ENCODE measurements around the gene NACA2.
"Not testable (repeated sequence)": the region's sequence is repeated elsewhere in the genome, so short reads cannot be mapped to it uniquely, and the experiment has no call there.

The NACA2 gene

GRCh38 chr17:61581611-61582349 lies 9.2 kb downstream of the NACA2 start:
- Histone ChIP-seq H3K36me3 (ENCODE audit: insufficient read depth, low read length) (no peaks in the 10 kb centered on the region), H3K9me3 (ENCODE audit: low read length) (no peaks in the 10 kb centered on the region), H2AFZ (ENCODE audit: low read depth, low read length) (no peak overlapping the region), H3K4me1 (ENCODE audit: insufficient read depth, low read length) (no peaks in the 10 kb centered on the region), H3K27me3 (ENCODE audit: insufficient read depth, low read length) (peaks cover 8% of the 10 kb centered on the region), H3K4me3 (ENCODE audit: low read length) (no peak overlapping the region)

- Histone ChIP-seq H3K4me1 (ENCODE audit: insufficient read depth, low read length) (no peaks in the 10 kb centered on the region), H3K9me3 (ENCODE audit: low read length) (no peaks in the 10 kb centered on the region), H3K4me3 (ENCODE audit: low read length) (no peak overlapping the region), H3K27me3 (ENCODE audit: insufficient read depth, low read length) (peaks cover 8% of the 10 kb centered on the region), H3K36me3 (ENCODE audit: insufficient read depth, low read length) (no peaks in the 10 kb centered on the region), H2AFZ (ENCODE audit: low read depth, low read length) (no peak overlapping the region)
Observed at GRCh38 chr17:61580502-61580901, 10.5 kb downstream of the NACA2 start.

GRCh38 chr17:61579961-61580360 lies 11.1 kb downstream of the NACA2 start:
- Histone ChIP-seq H3K9me3 (ENCODE audit: low read length) (no peaks in the 10 kb centered on the region), H3K4me3 (ENCODE audit: low read length) (no peak overlapping the region), H3K27me3 (ENCODE audit: insufficient read depth, low read length) (peaks cover 8% of the 10 kb centered on the region), H3K36me3 (ENCODE audit: insufficient read depth, low read length) (no peaks in the 10 kb centered on the region), H2AFZ (ENCODE audit: low read depth, low read length) (no peak overlapping the region), H3K4me1 (ENCODE audit: insufficient read depth, low read length) (no peaks in the 10 kb centered on the region)

GRCh38 chr17:61579347-61579746 lies 11.7 kb downstream of the NACA2 start:
- no peak overlapping the region for H3K4me3 ChIP-seq (ENCODE audit: low read length)
- H3K4me1 ChIP-seq (ENCODE audit: insufficient read depth, low read length) = no peaks in the 10 kb centered on the region
- H3K36me3 ChIP-seq (ENCODE audit: insufficient read depth, low read length) = no peaks in the 10 kb centered on the region
- H3K9me3 ChIP-seq (ENCODE audit: low read length) = no peaks in the 10 kb centered on the region
- no peak overlapping the region for H2AFZ ChIP-seq (ENCODE audit: low read depth, low read length)
- H3K27me3 ChIP-seq (ENCODE audit: insufficient read depth, low read length) = peaks cover 6% of the 10 kb centered on the region

GRCh38 chr17:61578645-61579044 lies 12.4 kb downstream of the NACA2 start:
- no peak overlapping the region for H3K4me3 ChIP-seq (ENCODE audit: low read length)
- peaks cover 6% of the 10 kb centered on the region for H3K27me3 ChIP-seq (ENCODE audit: insufficient read depth, low read length)
- no peaks in the 10 kb centered on the region for H3K36me3 ChIP-seq (ENCODE audit: insufficient read depth, low read length)
- no peaks in the 10 kb centered on the region for H3K9me3 ChIP-seq (ENCODE audit: low read length)
- H3K4me1 ChIP-seq (ENCODE audit: insufficient read depth, low read length) = no peaks in the 10 kb centered on the region
- no peak overlapping the region for H2AFZ ChIP-seq (ENCODE audit: low read depth, low read length)

GRCh38 chr17:61575983-61576382 lies 15.0 kb downstream of the NACA2 start:
- Histone ChIP-seq H3K4me1 (ENCODE audit: insufficient read depth, low read length) (no peaks in the 10 kb centered on the region), H3K9me3 (ENCODE audit: low read length) (no peaks in the 10 kb centered on the region), H3K27me3 (ENCODE audit: insufficient read depth, low read length) (peaks cover under 1% of the 10 kb centered on the region), H3K4me3 (ENCODE audit: low read length) (no peak overlapping the region), H2AFZ (ENCODE audit: low read depth, low read length) (no peak overlapping the region), H3K36me3 (ENCODE audit: insufficient read depth, low read length) (no peaks in the 10 kb centered on the region)

GRCh38 chr17:61575352-61575975 lies 15.6 kb downstream of the NACA2 start:
- Histone ChIP-seq H2AFZ (ENCODE audit: low read depth, low read length) (no peak overlapping the region), H3K9me3 (ENCODE audit: low read length) (no peaks in the 10 kb centered on the region), H3K4me3 (ENCODE audit: low read length) (no peak overlapping the region), H3K36me3 (ENCODE audit: insufficient read depth, low read length) (no peaks in the 10 kb centered on the region), H3K27me3 (ENCODE audit: insufficient read depth, low read length) (no peaks in the 10 kb centered on the region), H3K4me1 (ENCODE audit: insufficient read depth, low read length) (no peaks in the 10 kb centered on the region)

- no peak overlapping the region for H2AFZ ChIP-seq (ENCODE audit: low read depth, low read length)
- no peaks in the 10 kb centered on the region for H3K4me1 ChIP-seq (ENCODE audit: insufficient read depth, low read length)
- no peak overlapping the region for H3K4me3 ChIP-seq (ENCODE audit: low read length)
- H3K27me3 ChIP-seq (ENCODE audit: insufficient read depth, low read length) = no peaks in the 10 kb centered on the region
- H3K9me3 ChIP-seq (ENCODE audit: low read length) = no peaks in the 10 kb centered on the region
- no peaks in the 10 kb centered on the region for H3K36me3 ChIP-seq (ENCODE audit: insufficient read depth, low read length)
Observed at GRCh38 chr17:61574542-61575351, 16.3 kb downstream of the NACA2 start.

- H3K4me1 ChIP-seq (ENCODE audit: insufficient read depth, low read length); H3K27me3 ChIP-seq (ENCODE audit: insufficient read depth, low read length); H3K36me3 ChIP-seq (ENCODE audit: insufficient read depth, low read length); H3K4me3 ChIP-seq (ENCODE audit: low read length); H2AFZ ChIP-seq (ENCODE audit: low read depth, low read length); H3K9me3 ChIP-seq (ENCODE audit: low read length): not testable (repeated sequence)
Observed at GRCh38 chr17:61572547-61572946, 18.5 kb downstream of the NACA2 start.

- no peak overlapping the region for H3K4me3 ChIP-seq (ENCODE audit: low read length)
- no peaks in the 10 kb centered on the region for H3K27me3 ChIP-seq (ENCODE audit: insufficient read depth, low read length)
- H3K36me3 ChIP-seq (ENCODE audit: insufficient read depth, low read length) = no peaks in the 10 kb centered on the region
- H3K9me3 ChIP-seq (ENCODE audit: low read length) = no peaks in the 10 kb centered on the region
- no peaks in the 10 kb centered on the region for H3K4me1 ChIP-seq (ENCODE audit: insufficient read depth, low read length)
- no peak overlapping the region for H2AFZ ChIP-seq (ENCODE audit: low read depth, low read length)
Observed at GRCh38 chr17:61571624-61572023, 19.4 kb downstream of the NACA2 start.

GRCh38 chr17:61570118-61570517 lies 20.9 kb downstream of the NACA2 start:
- H3K4me3 ChIP-seq (ENCODE audit: low read length) = no peak overlapping the region
- no peaks in the 10 kb centered on the region for H3K27me3 ChIP-seq (ENCODE audit: insufficient read depth, low read length)
- H3K4me1 ChIP-seq (ENCODE audit: insufficient read depth, low read length) = no peaks in the 10 kb centered on the region
- no peaks in the 10 kb centered on the region for H3K36me3 ChIP-seq (ENCODE audit: insufficient read depth, low read length)
- H3K9me3 ChIP-seq (ENCODE audit: low read length) = no peaks in the 10 kb centered on the region
- no peak overlapping the region for H2AFZ ChIP-seq (ENCODE audit: low read depth, low read length)

- H2AFZ ChIP-seq (ENCODE audit: low read depth, low read length) = not testable (repeated sequence)
Observed at GRCh38 chr17:61569525-61569924, 21.5 kb downstream of the NACA2 start.

More at GRCh38 chr17:61569525-61569924, 21.5 kb downstream of the NACA2 start:
- H3K36me3 ChIP-seq (ENCODE audit: insufficient read depth, low read length); H3K9me3 ChIP-seq (ENCODE audit: low read length); H3K4me3 ChIP-seq (ENCODE audit: low read length); H3K27me3 ChIP-seq (ENCODE audit: insufficient read depth, low read length); H3K4me1 ChIP-seq (ENCODE audit: insufficient read depth, low read length): not testable (repeated sequence)

All from neuron (in vitro differentiated cells).